ENCODE data around the gene RNU6-9.
A peak's percentile ranks its signal among the peaks of the same experiment; 100 is the strongest.

RNU6-9 gene

GRCh38 chr19:938233-938923, 45.1 kb downstream of the RNU6-9 start:
- DNase-seq (ENCODE audit: low read depth): no peak
- H3K4me3 ChIP-seq (ENCODE audit: control insufficient read depth, low read depth, low read length): no peak overlapping the region
- TF ChIP-seq, protein P1, sequence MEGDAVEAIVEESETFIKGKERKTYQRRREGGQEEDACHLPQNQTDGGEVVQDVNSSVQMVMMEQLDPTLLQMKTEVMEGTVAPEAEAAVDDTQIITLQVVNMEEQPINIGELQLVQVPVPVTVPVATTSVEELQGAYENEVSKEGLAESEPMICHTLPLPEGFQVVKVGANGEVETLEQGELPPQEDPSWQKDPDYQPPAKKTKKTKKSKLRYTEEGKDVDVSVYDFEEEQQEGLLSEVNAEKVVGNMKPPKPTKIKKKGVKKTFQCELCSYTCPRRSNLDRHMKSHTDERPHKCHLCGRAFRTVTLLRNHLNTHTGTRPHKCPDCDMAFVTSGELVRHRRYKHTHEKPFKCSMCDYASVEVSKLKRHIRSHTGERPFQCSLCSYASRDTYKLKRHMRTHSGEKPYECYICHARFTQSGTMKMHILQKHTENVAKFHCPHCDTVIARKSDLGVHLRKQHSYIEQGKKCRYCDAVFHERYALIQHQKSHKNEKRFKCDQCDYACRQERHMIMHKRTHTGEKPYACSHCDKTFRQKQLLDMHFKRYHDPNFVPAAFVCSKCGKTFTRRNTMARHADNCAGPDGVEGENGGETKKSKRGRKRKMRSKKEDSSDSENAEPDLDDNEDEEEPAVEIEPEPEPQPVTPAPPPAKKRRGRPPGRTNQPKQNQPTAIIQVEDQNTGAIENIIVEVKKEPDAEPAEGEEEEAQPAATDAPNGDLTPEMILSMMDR (IDR thresholded peaks at IDR 0.05; ENCODE audit: control insufficient read depth, insufficient read depth, low read depth, low read length, missing control alignments): no peak

DNA sequence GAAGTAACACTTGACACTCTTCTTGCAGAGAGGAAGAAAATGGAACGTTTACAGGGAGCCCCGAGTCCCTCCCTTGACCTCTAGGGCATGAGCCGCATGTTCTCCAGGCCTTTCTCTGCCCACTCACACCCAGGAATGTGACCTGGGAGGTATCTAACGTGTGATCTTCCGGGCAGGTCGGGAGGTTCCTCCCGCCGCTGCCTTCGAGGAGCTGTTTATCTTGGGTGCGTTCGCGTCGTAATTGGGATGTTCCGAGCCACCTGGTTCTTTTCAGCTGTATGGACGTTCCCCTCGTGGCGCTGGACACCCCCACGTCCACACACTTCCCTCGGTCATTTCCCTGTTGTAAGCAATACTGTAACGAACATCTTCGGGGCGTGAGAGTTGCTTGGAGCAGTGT, 46.2 kb downstream of the RNU6-9 start:
- TF ChIP-seq, protein P1 (IDR thresholded peaks at IDR 0.05; ENCODE audit: control insufficient read depth, insufficient read depth, low read depth, low read length, missing control alignments): no peak
- no peak overlapping the region for H3K4me3 ChIP-seq (ENCODE audit: control insufficient read depth, low read depth, low read length)
- DNase-seq (ENCODE audit: low read depth): no peak

DNA sequence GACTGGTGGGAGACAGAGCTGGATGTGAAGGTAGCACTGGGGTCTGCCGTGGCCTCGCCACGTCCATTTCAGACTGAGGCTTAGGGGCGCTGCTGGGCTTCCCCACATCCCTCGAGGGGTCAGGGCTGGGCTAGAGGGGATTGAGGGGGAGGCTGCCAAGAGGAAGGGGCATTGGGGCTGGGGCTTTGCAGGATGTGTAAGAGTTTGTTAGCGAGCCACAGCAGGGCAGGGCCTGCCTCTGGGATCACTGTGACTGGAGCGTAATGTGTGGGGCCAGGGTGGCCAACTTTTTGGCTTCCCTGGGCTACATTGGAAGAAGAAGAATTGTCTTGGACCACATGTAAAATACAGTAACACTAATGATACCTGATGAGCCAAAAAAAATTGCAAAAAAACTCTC, 46.6 kb downstream of the RNU6-9 start:
- no peak for DNase-seq (ENCODE audit: low read depth)
- no peak overlapping the region for H3K4me3 ChIP-seq (ENCODE audit: control insufficient read depth, low read depth, low read length)
- TF ChIP-seq, protein P1 (IDR thresholded peaks at IDR 0.05; ENCODE audit: control insufficient read depth, insufficient read depth, low read depth, low read length, missing control alignments): no peak

- no peak for DNase-seq (ENCODE audit: low read depth)
- H3K4me3 ChIP-seq (ENCODE audit: control insufficient read depth, low read depth, low read length): peak overlapping the region; percentile 33
- TF ChIP-seq, protein P1 (IDR thresholded peaks at IDR 0.05; ENCODE audit: control insufficient read depth, insufficient read depth, low read depth, low read length, missing control alignments): no peak
Observed at GRCh38 chr19:940591-941291, 47.5 kb downstream of the RNU6-9 start.

GRCh38 chr19:941292-942132, 48.2 kb downstream of the RNU6-9 start:
- peak overlapping the region; percentile 33 for H3K4me3 ChIP-seq (ENCODE audit: control insufficient read depth, low read depth, low read length)
- TF ChIP-seq, protein P1 (IDR thresholded peaks at IDR 0.05; ENCODE audit: control insufficient read depth, insufficient read depth, low read depth, low read length, missing control alignments): no peak
- DNase-seq (ENCODE audit: low read depth): no peak

DNA sequence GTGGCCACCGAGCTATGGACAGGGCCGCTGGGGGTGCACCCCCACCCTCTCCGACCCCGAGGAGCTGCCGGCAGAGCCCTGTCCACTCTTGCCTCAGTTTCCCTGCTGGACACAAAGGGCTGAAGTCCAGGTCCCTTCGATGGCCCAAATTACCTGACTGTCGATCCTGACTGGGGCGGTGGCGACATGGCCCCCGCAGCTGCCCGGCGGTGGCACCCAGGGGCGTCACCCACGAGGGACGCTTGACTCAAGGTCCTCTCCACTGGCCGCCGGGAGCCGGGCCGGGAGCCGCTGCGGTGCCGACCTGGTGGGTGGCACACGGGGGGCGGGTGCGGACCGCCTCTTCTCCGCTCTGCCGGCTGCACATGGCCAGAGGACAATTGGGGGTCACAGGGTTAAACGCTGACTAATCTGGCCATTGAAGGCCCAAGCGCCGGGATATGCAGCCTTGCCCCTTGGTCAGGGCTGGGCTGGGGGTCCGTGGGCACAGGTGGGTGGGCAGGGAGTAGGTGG, 48.9 kb downstream of the RNU6-9 start:
- no peak for DNase-seq (ENCODE audit: low read depth)
- no peak overlapping the region for H3K4me3 ChIP-seq (ENCODE audit: control insufficient read depth, low read depth, low read length)
- TF ChIP-seq, protein P1 (IDR thresholded peaks at IDR 0.05; ENCODE audit: control insufficient read depth, insufficient read depth, low read depth, low read length, missing control alignments): no peak
